CD4-positive, alpha-beta T cell treated with Interleukin-10 for 1 hour (primary cell): Measurements from ENCODE around the gene PNMA6A.
"Not testable (repeated sequence)": the region's sequence is repeated elsewhere in the genome, so short reads cannot be mapped to it uniquely, and the experiment has no call there.

Experiments
- DNase-seq: peaks from one replicate; pipeline ENCODE4 v3.0.0-alpha.2; 2020

The PNMA6A gene

DNA sequence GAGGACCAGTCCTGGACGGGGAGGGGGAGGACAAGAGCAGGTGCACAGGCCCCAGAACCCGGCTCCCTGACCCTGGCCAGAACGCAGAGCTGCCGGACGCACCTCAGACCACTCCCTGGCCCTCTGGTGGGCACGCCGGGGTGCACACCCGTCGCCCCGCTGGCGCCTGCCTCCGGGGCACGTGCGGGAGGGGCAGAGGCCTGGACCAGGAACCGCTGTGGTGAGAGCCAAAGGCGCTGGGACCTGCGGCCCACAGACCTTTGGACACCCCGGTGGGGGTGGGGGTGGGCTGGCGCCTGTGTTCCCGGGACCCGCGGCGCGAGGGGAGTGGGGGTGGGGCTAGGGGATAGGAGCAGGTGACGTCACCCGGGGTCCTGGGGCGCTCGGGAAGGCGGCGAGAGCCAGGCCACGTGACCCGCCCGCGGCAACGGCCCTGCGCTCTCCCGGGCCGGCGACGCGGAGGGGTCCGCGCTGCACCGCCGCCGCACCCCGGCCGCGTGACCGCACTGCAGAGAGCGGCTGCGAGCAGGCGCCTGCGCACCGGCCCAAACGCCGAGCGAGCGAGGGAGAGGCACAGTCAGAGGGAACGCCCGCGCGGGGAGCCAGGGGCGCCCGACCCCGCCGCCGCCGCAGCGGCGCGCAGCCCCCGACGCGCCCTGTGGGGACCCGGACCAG lies at the start of gene PNMA6A:
PNMA6A (plus strand) TSS at position 546 of the 675 bp plus-strand sequence. CDS start 609 bp downstream, outside the sequence.
- DNase-seq = not testable (repeated sequence)

GRCh38 chrX:153026501-153026900 lies 45.8 kb upstream of the PNMA6A start:
- not testable (repeated sequence) for DNase-seq

DNA sequence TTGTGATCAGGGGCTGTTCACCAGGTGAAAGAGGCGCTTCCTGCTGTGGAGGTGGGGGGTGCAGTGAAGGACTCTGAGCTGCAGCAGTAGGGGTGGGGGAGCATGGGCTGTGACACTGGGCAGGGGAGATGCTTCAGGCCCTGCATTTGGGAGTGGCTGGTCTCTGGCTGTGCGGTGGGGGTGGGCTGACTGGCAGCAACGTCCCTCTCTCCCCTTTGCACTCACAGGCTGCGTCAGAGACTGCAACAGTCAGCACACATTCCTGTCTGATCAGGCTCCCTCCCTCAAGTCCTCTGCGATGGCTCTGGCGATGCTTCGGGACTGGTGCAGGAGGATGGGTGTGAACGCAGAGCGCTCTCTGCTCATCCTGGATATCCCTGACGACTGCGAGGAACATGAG lies 43.8 kb upstream of the PNMA6A start:
- not testable (repeated sequence) for DNase-seq

DNA sequence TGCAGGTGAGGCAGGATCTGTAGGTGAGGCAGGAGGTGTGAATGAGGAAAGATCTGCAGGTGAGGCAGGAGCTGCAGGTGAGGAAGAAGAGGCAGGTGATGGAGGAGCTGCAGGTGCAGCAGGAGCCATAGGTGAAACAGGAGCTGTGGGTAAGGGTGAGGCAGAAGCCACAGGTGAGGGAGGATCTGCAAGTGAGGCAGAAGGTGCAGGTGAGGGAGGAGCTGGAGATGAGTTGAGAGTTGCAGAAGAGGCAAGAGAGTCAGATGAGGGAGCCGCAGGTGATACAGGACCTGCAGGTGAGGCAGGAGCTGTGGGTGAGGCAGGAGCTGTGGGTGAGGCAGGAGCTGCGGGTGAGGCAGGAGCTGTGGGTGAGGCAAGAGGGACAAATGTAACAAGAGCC lies 43.1 kb upstream of the PNMA6A start:
- no peak for DNase-seq

GRCh38 chrX:153029875-153030274 lies 42.4 kb upstream of the PNMA6A start:
- DNase-seq = no peak

DNA sequence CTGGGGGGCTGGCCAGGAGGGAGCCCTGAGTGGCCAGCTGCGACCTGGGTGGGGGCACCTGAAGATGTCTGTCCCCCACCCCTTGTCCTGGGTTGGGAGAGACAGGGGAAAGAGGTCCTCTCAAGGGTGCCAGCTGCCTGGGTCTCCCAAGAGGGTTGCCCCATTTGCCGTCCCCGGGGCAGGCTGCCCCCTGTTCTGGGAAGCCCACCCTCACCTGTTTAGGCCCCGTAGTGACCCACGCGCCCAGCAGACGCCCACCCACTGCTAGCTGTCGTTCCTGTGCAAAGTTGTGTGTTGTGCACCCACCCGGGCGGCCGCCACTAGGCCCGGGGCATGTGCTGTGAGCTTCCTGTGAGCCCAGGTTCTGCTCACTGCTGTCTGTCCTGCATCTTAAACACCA lies 41.5 kb upstream of the PNMA6A start:
- DNase-seq = no peak

- peak; percentile 74 for DNase-seq
Observed at GRCh38 chrX:153032397-153033118, 39.7 kb upstream of the PNMA6A start.

- DNase-seq = no peak
Observed at GRCh38 chrX:153049093-153049492, 23.2 kb upstream of the PNMA6A start.

DNA sequence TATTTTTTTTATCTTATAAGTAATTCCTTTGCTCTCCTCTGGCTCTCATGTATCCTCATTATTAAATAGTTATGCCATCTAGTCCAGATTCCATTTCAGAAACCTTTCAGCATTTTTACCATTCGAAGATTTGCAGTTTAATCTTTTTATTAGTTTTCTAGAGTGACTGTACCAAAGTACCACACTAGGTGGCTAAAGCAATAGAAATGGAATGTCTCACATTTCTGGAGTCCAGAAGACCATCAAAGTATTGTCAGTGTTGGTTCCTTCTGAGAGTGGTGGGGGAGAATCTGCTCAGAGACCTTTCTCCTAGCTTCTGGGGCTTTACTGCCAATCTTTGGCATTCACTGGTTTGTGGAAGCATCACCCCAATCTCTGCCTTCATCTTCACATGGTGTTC lies 19.7 kb upstream of the PNMA6A start:
- no peak for DNase-seq

DNA sequence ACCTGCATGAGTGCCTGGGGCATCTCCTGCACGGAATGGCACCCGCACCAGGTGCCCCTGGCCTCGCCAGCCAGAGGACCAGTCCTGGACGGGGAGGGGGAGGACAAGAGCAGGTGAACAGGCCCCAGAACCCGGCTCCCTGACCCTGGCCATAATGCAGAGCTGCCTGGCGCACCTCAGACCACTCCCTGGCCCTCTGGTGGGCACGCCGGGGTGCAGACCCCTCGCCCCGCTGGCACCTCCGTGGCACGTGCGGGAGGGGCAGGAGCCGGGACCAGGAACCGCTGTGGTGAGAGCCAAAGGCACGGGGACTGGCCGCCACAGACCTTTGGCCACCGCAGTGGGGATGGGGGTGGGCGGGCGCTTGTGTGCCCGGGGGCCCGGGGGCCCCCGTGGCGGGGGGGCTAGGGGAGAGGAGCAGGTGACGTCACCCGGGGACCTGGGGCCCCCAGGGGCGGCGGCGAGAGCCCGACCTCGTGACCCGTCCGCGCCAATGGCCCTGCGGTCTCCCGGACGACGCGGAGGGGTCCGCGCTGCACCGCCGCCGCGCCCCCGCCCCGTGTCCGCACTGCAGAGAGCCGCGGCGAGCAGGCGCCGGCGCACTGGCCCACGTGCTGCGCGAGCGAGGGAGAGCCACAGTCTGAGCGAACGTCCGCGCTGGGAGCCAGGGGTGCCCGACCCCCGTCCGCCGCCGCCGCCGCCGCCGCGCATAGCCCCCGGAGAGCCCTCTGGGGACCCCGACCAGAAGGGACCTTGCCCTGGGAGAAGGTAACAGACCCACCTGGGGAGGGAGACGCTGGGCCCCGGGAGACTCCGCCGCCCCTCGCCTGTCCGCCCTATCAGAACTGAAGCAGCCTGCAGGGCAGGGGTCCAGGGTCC lies 16.1 kb upstream of the PNMA6A start, which contains the start of gene PNMA3:
PNMA3 (plus strand) TSS at position 600 of the 879 bp plus-strand sequence. CDS start 586 bp downstream, outside the sequence.
- no peak for DNase-seq

DNA sequence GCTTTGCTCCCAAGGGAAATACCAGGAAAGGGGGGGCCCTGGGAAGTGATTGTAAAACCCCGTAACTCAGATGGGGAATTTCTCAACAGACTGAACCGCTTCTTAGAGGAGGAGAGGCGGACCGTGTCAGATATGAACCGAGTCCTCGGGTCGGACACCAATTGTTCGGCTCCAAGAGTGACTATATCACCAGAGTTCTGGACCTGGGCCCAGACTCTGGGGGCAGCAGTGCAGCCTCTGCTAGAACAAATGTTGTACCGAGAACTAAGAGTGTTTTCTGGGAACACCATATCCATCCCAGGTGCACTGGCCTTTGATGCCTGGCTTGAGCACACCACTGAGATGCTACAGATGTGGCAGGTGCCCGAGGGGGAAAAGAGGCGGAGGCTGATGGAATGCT lies 15.0 kb upstream of the PNMA6A start:
- DNase-seq = no peak

GRCh38 chrX:153059191-153060094 lies 12.8 kb upstream of the PNMA6A start:
- no peak for DNase-seq

DNA sequence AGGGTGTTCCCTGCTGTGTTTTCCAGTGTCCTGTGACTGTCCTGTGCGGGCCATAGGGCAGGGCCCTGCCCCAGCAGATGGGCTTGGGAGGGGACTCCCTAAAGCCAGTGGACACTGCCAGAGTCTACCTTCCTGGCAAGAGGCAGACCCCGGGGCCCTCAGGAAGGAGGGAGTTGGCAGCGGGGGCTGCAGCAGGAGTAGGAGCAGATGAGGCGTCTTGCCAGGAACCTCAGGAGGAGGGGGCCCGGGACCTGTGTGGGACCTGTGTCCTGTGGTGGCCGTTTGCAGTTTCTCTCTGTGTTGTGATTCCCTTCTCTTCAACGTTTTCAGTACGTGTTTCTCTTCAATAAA lies 12.2 kb upstream of the PNMA6A start:
- no peak for DNase-seq

GRCh38 chrX:153061732-153062131 lies 10.5 kb upstream of the PNMA6A start:
- no peak for DNase-seq

DNA sequence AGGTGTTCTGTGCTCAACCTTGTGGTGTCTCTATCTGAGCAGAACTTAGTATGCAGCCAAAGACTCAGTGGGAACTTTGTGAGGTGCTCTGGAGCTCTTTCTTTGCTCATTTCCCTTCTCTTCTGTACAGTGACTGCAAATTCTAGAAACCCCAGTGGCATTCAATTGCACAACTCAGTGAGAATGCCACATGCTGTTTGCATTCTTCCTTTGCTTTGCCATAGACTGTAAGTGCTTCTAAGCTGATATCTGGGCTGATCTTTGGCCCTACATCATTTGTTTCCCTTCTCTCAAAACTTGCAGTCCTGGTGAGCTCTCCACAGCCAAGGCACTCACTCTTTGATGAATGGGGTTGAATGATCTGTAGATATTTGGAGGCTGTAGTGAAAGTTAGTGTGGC lies 8.9 kb upstream of the PNMA6A start:
- DNase-seq = no peak

GRCh38 chrX:153064061-153064460 lies 8.2 kb upstream of the PNMA6A start:
- DNase-seq = no peak

DNA sequence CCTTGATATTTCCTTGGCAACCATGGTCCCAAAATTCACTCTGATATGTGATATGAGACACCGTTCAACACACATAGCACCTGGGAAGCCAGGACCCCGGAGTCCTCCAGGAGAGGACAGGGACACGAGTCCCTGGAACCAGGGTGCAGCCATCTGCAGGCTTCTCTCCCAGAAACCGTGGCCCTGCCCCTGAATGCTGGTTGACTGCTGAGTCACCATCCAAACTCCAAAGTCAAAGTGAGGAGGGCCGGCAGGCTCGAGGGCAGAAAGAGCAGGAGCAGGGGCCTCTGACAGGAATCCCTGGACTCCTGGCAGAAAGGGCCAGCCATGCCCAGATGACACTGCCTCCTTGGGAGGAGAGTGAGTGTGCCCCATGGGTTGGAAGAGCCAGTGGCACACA lies 6.9 kb upstream of the PNMA6A start:
- DNase-seq = no peak

DNA sequence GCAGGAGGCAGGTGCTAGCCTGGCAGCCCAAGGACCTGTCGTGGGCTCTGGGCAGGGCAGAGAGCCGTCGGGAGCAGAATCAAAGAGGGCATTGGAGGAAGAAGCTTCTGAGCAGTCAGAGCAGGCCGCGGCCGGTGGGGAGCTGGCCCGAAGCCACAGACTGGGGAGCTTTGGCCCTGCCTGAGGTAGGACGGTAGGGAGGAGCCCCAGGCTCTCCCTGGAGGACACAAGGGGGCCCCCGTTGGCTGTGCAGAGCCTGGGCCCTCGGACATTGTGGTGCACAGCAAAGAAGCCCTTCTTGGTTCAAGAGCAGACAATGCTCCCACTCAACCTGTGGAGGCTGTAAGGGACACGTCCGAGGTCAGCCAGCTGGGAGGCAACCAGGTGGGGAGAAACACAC lies 5.9 kb upstream of the PNMA6A start:
- DNase-seq = not testable (repeated sequence)

GRCh38 chrX:153073331-153073730 lies 1.1 kb downstream of the PNMA6A start:
- not testable (repeated sequence) for DNase-seq

GRCh38 chrX:153074262-153074899 lies 2.1 kb downstream of the PNMA6A start:
- DNase-seq = no peak

- DNase-seq = no peak
Observed at GRCh38 chrX:153074935-153075334, 2.7 kb downstream of the PNMA6A start.

DNA sequence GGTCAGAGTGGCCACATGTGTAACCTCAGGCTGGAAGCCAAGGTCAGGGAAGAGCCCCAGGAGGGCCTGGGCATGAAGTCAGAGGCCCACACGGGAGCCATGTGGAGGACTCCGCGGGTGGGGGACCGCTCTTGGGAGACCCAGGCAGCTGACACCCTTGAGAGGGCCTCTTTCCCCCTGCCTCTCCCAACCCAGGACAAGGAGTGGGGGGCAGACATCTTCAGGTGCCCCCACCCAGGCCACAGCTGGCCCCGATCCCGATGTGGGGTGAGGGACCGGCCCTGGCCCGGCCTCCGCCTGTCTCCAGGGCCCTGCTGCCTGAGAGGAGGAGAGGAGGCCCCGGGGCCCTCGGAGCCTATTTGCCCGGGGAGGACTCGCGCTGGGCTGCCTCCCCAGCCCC lies 3.1 kb downstream of the PNMA6A start:
- no peak for DNase-seq
